HepG2 (cell line): ENCODE data around the gene KCNT1. TPM values are rescaled to one million over a fixed set of nuclear protein-coding genes. Genes with fewer than 3 reads are reported as not detected.

Experiments used
- ATAC-seq: fragments of 200-7000 bp; cut with Tn5 transposase; 3 replicates; pipeline ENCODE4 v1.9.1; 2020; ENCODE audit warnings: mild to moderate bottlenecking, moderate library complexity
- BruUV-seq: library from RNA; stranded (reverse); fragments of 400-500 nt; replicated peaks from 2 replicates; lab custom pipeline; 2021; lab: Mats Ljungman, UMichigan
- CTCF ChIA-PET: fragments of 300-600 bp; formaldehyde crosslinking; extraction: SDS; loops from one replicate; lab custom pipeline; 2021; ENCODE audit warnings: low total read pairs, inconsistent platforms, low intra/inter-chr PET ratio; lab: Yijun Ruan, JAX
- POLR2A ChIA-PET: fragments of 350-600 bp; sonication (Branson Sonifier 250); formaldehyde crosslinking; loops from one replicate; lab custom pipeline; 2020; ENCODE audit warnings: antibody characterized with exemption, inconsistent platforms; lab: Yijun Ruan, JAX
- DNase-seq: peaks from one replicate; pipeline ENCODE4 v3.0.0-alpha.2; 2015; ENCODE audit warnings: low spot score
- FAIRE-seq: peaks from 3 replicates; lab custom pipeline; 2011; peaks lifted over from hg19 to GRCh38; lab: Jason Lieb, UNC
- H2AFZ ChIP-seq: one replicate; pipeline ENCODE4 v1.6.1; 2011; ENCODE audit warnings: low read length, inconsistent platforms
- H3K27ac ChIP-seq: fragments of 300-600 bp; 3 replicates; pipeline ENCODE4 v1.8.0; 2011; ENCODE audit warnings: mixed run types, mild to moderate bottlenecking, mixed read lengths, low read length, inconsistent platforms; ENCODE audit not compliant: insufficient read depth; ENCODE audit errors: extremely low read length
- H3K27me3 ChIP-seq, 2 experiments: fragments of 200-600 bp in 1 of 2; 2 replicates in 1 of 2; 3 replicates in 1 of 2; pipeline versions ENCODE4 v1.6.0 to v1.8.0; 2011; ENCODE audit warnings: low read length in 2 of 2, mild to moderate bottlenecking in 2 of 2, moderate library complexity in 2 of 2, inconsistent platforms in 1 of 2; ENCODE audit not compliant: insufficient read depth in 2 of 2, control insufficient read depth in 1 of 2
- H3K36me3 ChIP-seq, 2 experiments: fragments of 200-600 bp in 1 of 2; replicated peaks in 1 of 2; 2 replicates in 1 of 2; 3 replicates in 1 of 2; pipeline versions ENCODE4 v1.5.1 to v1.8.0; 2011; ENCODE audit warnings: low read length in 2 of 2, inconsistent platforms in 1 of 2; ENCODE audit not compliant: insufficient read depth in 2 of 2, control insufficient read depth in 1 of 2
- H3K4me1 ChIP-seq: 2 replicates; pipeline ENCODE4 v1.5.1; 2012; ENCODE audit warnings: low read length, inconsistent platforms; ENCODE audit not compliant: insufficient read depth
- H3K4me2 ChIP-seq: 2 replicates; pipeline ENCODE4 v1.6.0; 2011; ENCODE audit warnings: low read depth, low read length, inconsistent platforms
- H3K4me3 ChIP-seq, 3 experiments: fragments of 200-600 bp in 1 of 3; sonication (generic), shearing (Covaris generic) in 1 of 3; replicated peaks in 1 of 3; 2 replicates each; pipeline ENCODE4 v1.5.1; 2011 to 2016; ENCODE audit warnings: low read length in 3 of 3, inconsistent platforms in 2 of 3, low read depth in 2 of 3, mild to moderate bottlenecking in 2 of 3, control low read depth in 1 of 3, mixed read lengths in 1 of 3; ENCODE audit not compliant: insufficient read depth in 1 of 3
- H3K79me2 ChIP-seq: one replicate; pipeline ENCODE4 v1.6.1; 2011; ENCODE audit warnings: low read length, inconsistent platforms; ENCODE audit not compliant: insufficient read depth
- H3K9ac ChIP-seq: 2 replicates; pipeline ENCODE4 v1.6.0; 2011; ENCODE audit warnings: mild to moderate bottlenecking, low read depth, low read length, inconsistent platforms; ENCODE audit not compliant: insufficient read depth
- H3K9me3 ChIP-seq: 2 replicates; pipeline ENCODE4 v1.5.1; 2012; ENCODE audit warnings: mild to moderate bottlenecking, low read length
- H4K20me1 ChIP-seq: 2 replicates; pipeline ENCODE4 v1.6.0; 2011; ENCODE audit warnings: inconsistent platforms, mild to moderate bottlenecking, low read length, moderate library complexity; ENCODE audit not compliant: insufficient read depth
- CC2D1A ChIP-seq: sonication (generic); formaldehyde crosslinking; IDR thresholded peaks from 2 replicates; pipeline ENCODE4 v1.8.1; 2023; ENCODE audit warnings: mild to moderate bottlenecking, missing genetic modification reagents
- EP300 ChIP-seq, 3 experiments: sonication (generic) in 1 of 3; formaldehyde crosslinking in 1 of 3; IDR thresholded peaks; 2 replicates each; pipeline versions ENCODE4 v1.5.1 to v1.6.1; 2011 to 2020; ENCODE audit warnings: low read depth in 2 of 3, low read length in 2 of 3, borderline replicate concordance in 1 of 3, improper control_type of control experiment in 1 of 3, mild to moderate bottlenecking in 1 of 3, missing genetic modification reagents in 1 of 3, moderate library complexity in 1 of 3
- FOXP1 ChIP-seq, 2 experiments: fragments of 450-650 bp in 1 of 2; IDR thresholded peaks; 2 replicates each; pipeline ENCODE4 v1.6.1; 2017 to 2018; ENCODE audit warnings: antibody characterized with exemption in 1 of 2
- GATAD1 ChIP-seq: IDR thresholded peaks from 2 replicates; pipeline ENCODE4 v1.6.1; 2016; ENCODE audit warnings: missing genetic modification reagents, missing compliant biosample characterization
- HMG20B ChIP-seq: conservative IDR thresholded peaks from 2 replicates; pipeline ENCODE4 v1.6.1; 2016; ENCODE audit warnings: missing genetic modification reagents, missing compliant biosample characterization
- KLF15 ChIP-seq: sonication (generic); formaldehyde crosslinking; IDR thresholded peaks from 2 replicates; pipeline ENCODE4 v1.8.1; 2023; ENCODE audit warnings: borderline replicate concordance, mild to moderate bottlenecking, inconsistent platforms, missing genetic modification reagents, mixed read lengths
- MXD3 ChIP-seq: IDR thresholded peaks from 2 replicates; pipeline ENCODE4 v1.6.1; 2016; ENCODE audit warnings: mild to moderate bottlenecking, missing biosample characterization, missing genetic modification reagents
- NFATC3 ChIP-seq: sonication (generic); formaldehyde crosslinking; IDR thresholded peaks from 2 replicates; pipeline ENCODE4 v1.5.1; 2020; ENCODE audit warnings: mild to moderate bottlenecking, missing genetic modification reagents
- NR2C2 ChIP-seq: sonication (generic); formaldehyde crosslinking; IDR thresholded peaks from 2 replicates; pipeline ENCODE4 v1.4.0; 2020; ENCODE audit warnings: missing genetic modification reagents, mild to moderate bottlenecking, moderate library complexity, borderline replicate concordance
- PAXIP1 ChIP-seq: sonication (generic); formaldehyde crosslinking; conservative IDR thresholded peaks from 2 replicates; pipeline ENCODE4 v1.4.0; 2020; ENCODE audit warnings: mild to moderate bottlenecking, missing genetic modification reagents, moderate library complexity
- PREB ChIP-seq: sonication (generic); formaldehyde crosslinking; IDR thresholded peaks from 2 replicates; pipeline ENCODE4 v1.4.0; 2020; ENCODE audit warnings: missing genetic modification reagents
- RBM22 ChIP-seq: fragments of 200-400 bp; formaldehyde crosslinking; optimal IDR thresholded peaks from 2 replicates; pipeline ENCODE3; 2017; ENCODE audit warnings: mild to moderate bottlenecking, low read length, moderate library complexity
- SSRP1 ChIP-seq: IDR thresholded peaks from 2 replicates; pipeline ENCODE4 v1.6.1; 2016; ENCODE audit warnings: control low read depth
- ZKSCAN1 ChIP-seq: fragments of 150-350 bp; IDR thresholded peaks from 2 replicates; pipeline ENCODE4 v1.6.1; 2014; ENCODE audit warnings: low read length
- ZNF251 ChIP-seq: sonication (generic); formaldehyde crosslinking; IDR thresholded peaks from 2 replicates; pipeline ENCODE4 v1.9.0; 2021; ENCODE audit warnings: mild to moderate bottlenecking, missing genetic modification reagents
- ZNF574 ChIP-seq: sonication (generic); formaldehyde crosslinking; IDR thresholded peaks from 2 replicates; pipeline ENCODE4 v1.4.0; 2020; ENCODE audit warnings: missing genetic modification reagents
- WGBS: methylation state at CpG from one replicate; pipeline ENCODE4 v1.1.6; 2017; ENCODE audit warnings: low lambda C conversion rate; 5-methylcytosine and 5-hydroxymethylcytosine counted together
- in situ Hi-C: cut with HindIII; loops from 2 replicates; pipeline ENCODE4 v1.10.0; 2017; ENCODE audit warnings: low pct_unique_long_range_greater_than_20kb; ENCODE audit not compliant: extremely low pct_ligation_motif_present
- intact Hi-C: fragments of 100-400 bp; cut with micrococcal nuclease; formaldehyde crosslinking; loops from one replicate; pipeline ENCODE4 v1.10.0; 2022; ENCODE audit not compliant: unreplicated experiment
- polyA plus RNA-seq, 8 experiments: library from polyadenylated mRNA; depleted of rRNA in 3 of 8; stranded (reverse) in 7 of 8; unstranded in 1 of 8; fragments of >200 nt; fragmentation: Illumina TruSeq in 4 of 8; extraction: Trizol in 4 of 8; gene quantifications; 2 replicates each; pipeline versions ENCODE4 v1.2.1 to v1.2.3, GENCODE V29; 2011 to 2016; ENCODE audit warnings: low read depth in 4 of 8, missing spikeins in 1 of 8, mixed read lengths in 1 of 8; ENCODE audit not compliant: insufficient read depth in 1 of 8
- total RNA-seq, 5 experiments: library from RNA; depleted of rRNA; stranded (reverse); fragments of >200 nt; fragmentation: Illumina TruSeq; extraction: Trizol; gene quantifications; 2 replicates each; pipeline ENCODE4 v1.2.3, GENCODE V29; 2016; ENCODE audit warnings: low read depth in 1 of 5

Gene KCNT1
- total and polyA plus RNA-seq, 2 of the 13 experiments (the other 11 are each of a cell fraction or from before 2014, with no cell fraction given): not detected

- Histone ChIP-seq H3K4me2 (no peak overlapping the region), H4K20me1 (0 out of 2 replicates have a peak, but pooled peaks cover 5% of the 10 kb centered on the region), H3K27me3 (peaks cover 2 to 9% of the 10 kb centered on the region in 2 experiments; a peak in 3 of 5 replicates), H3K9me3 (no peaks in the 10 kb centered on the region), H3K27ac (no peak overlapping the region), H3K4me1 (peaks cover under 1% of the 10 kb centered on the region; the same call in 1 of the 2 replicates), H3K9ac (no peak overlapping the region), H2AFZ (no peak overlapping the region), H3K4me3 (no peak overlapping the region), H3K36me3 (no peaks in the 10 kb centered on the region), H3K79me2 (no peaks in the 10 kb centered on the region)
- WGBS: 63% methylated on average over 13 of the region's 13 CpGs
- DNase-seq (no peak), FAIRE-seq (no peak), ATAC-seq (no peak)
- in situ Hi-C loops (no loop called here), intact Hi-C loops (no loop called here)
- no TSS peak for BruUV-seq
- ChIA-PET CTCF (no interaction called here), POLR2A (no interaction called here)
- TF ChIP-seq MXD3 (CRISPR knock-in tag) (no peak), EP300 (IDR thresholded peaks at IDR 0.05; ENCODE audit: low read depth in 2 of 2, low read length in 2 of 2) (no peak), EP300 (CRISPR knock-in tag; IDR thresholded peaks at IDR 0.05; ENCODE audit: borderline replicate concordance) (no peak), ZKSCAN1 (no peak), SSRP1 (no peak), KLF15 (CRISPR knock-in tag) (no peak), FOXP1 (IDR thresholded peaks at IDR 0.05) (no peak), FOXP1 (CRISPR knock-in tag; IDR thresholded peaks at IDR 0.05) (no peak), PREB (no peak), NR2C2 (CRISPR knock-in tag) (no peak), RBM22 (no peak), NFATC3 (CRISPR knock-in tag) (no peak), GATAD1 (CRISPR knock-in tag) (no peak), ZNF251 (CRISPR knock-in tag) (no peak), ZNF574 (CRISPR knock-in tag) (no peak), PAXIP1 (CRISPR knock-in tag) (no peak), HMG20B (CRISPR knock-in tag) (no peak), CC2D1A (CRISPR knock-in tag) (no peak)
Observed at GRCh38 chr9:135799261-135799660, 97.3 kb downstream of the KCNT1 start.
